HG03558 (cell line): ENCODE measurements around the gene SYT1.
A peak's percentile ranks its signal among the peaks of the same experiment; 100 is the strongest.

Experiments
- ATAC-seq: cut with Tn5 transposase; IDR thresholded peaks from one replicate; pipeline ENCODE4 v1.9.1; 2021; ENCODE audit warnings: moderate number of reproducible peaks; ENCODE audit not compliant: unreplicated experiment; ENCODE audit errors: extremely low read depth

SYT1 gene

GRCh38 chr12:79373896-79374499 is 509.4 kb downstream of the SYT1 start:
- ATAC-seq, result no peak

GRCh38 chr12:79374545-79374944 is 510.0 kb downstream of the SYT1 start:
- ATAC-seq, result no peak

- no peak for ATAC-seq
Observed at GRCh38 chr12:79375050-79375449, 510.5 kb downstream of the SYT1 start.

GRCh38 chr12:79378496-79378895 is 513.9 kb downstream of the SYT1 start:
- ATAC-seq, result no peak

GRCh38 chr12:79380402-79380801 is 515.8 kb downstream of the SYT1 start:
- ATAC-seq, result no peak

GRCh38 chr12:79381248-79382208 is 517.0 kb downstream of the SYT1 start:
- ATAC-seq, result no peak

GRCh38 chr12:79384551-79384950 is 520.0 kb downstream of the SYT1 start:
- ATAC-seq, result no peak

- no peak for ATAC-seq
Observed at GRCh38 chr12:79388011-79388410, 523.4 kb downstream of the SYT1 start.

GRCh38 chr12:79393842-79394241 is 529.3 kb downstream of the SYT1 start:
- no peak for ATAC-seq

GRCh38 chr12:79397609-79398008 is 533.0 kb downstream of the SYT1 start:
- no peak for ATAC-seq

GRCh38 chr12:79400481-79400880 is 535.9 kb downstream of the SYT1 start:
- ATAC-seq, result no peak

GRCh38 chr12:79402606-79403005 is 538.0 kb downstream of the SYT1 start:
- ATAC-seq, result no peak

- no peak for ATAC-seq
Observed at GRCh38 chr12:79406993-79407392, 542.4 kb downstream of the SYT1 start.

GRCh38 chr12:79407671-79408622 is 543.4 kb downstream of the SYT1 start:
- ATAC-seq, result peak; percentile 81

- ATAC-seq, result no peak
Observed at GRCh38 chr12:79408689-79409088, 544.1 kb downstream of the SYT1 start.

- ATAC-seq, result no peak
Observed at GRCh38 chr12:79409562-79409961, 545.0 kb downstream of the SYT1 start.

- no peak for ATAC-seq
Observed at GRCh38 chr12:79411791-79412190, 547.2 kb downstream of the SYT1 start.

- ATAC-seq, result no peak
Observed at GRCh38 chr12:79413796-79414195, 549.2 kb downstream of the SYT1 start.

GRCh38 chr12:79414252-79414651 is 549.7 kb downstream of the SYT1 start:
- ATAC-seq, result no peak

GRCh38 chr12:79415321-79415720 is 550.7 kb downstream of the SYT1 start:
- no peak for ATAC-seq
